SKM-1 treated with dmso at 0.1 percent for 144 hours (cell line): ENCODE measurements around the gene DNASE1L1.

ENCODE experiments used
- DNase-seq: peaks from one replicate; lab custom pipeline; 2025; ENCODE audit not compliant: unreplicated experiment; lab: John Stamatoyannopoulos, UW

Gene DNASE1L1

GRCh38 chrX:154436983-154437752 lies 28.1 kb upstream of the DNASE1L1 start, which contains the start of gene GDI1:
Gene GDI1, plus strand, starts transcription at chrX:154437154. Its CDS starts 101 bp downstream, at chrX:154437255.
- no peak for DNase-seq

GRCh38 chrX:154436374-154436982 lies 27.4 kb upstream of the DNASE1L1 start:
- no peak for DNase-seq

GRCh38 chrX:154435171-154435733 lies 26.2 kb upstream of the DNASE1L1 start:
- DNase-seq = no peak

- no peak for DNase-seq
Measured at GRCh38 chrX:154434394-154435168, 25.5 kb upstream of the DNASE1L1 start.

GRCh38 chrX:154433605-154434004 lies 24.6 kb upstream of the DNASE1L1 start:
- no peak for DNase-seq

GRCh38 chrX:154432210-154432609 lies 23.2 kb upstream of the DNASE1L1 start:
- DNase-seq = no peak

- DNase-seq = no peak
Measured at GRCh38 chrX:154431341-154431740, 22.3 kb upstream of the DNASE1L1 start.

- DNase-seq = peak; percentile 36
Measured at GRCh38 chrX:154430916-154431315, 21.9 kb upstream of the DNASE1L1 start.

- DNase-seq = peak; percentile 13
Measured at GRCh38 chrX:154430479-154430878, 21.4 kb upstream of the DNASE1L1 start.

- no peak for DNase-seq
Measured at GRCh38 chrX:154429711-154430110, 20.7 kb upstream of the DNASE1L1 start.

GRCh38 chrX:154428176-154429171 lies 19.4 kb upstream of the DNASE1L1 start, which contains the start of gene ATP6AP1:
Gene ATP6AP1, plus strand, starts transcription at chrX:154428677. Its CDS starts 16 bp downstream, at chrX:154428693.
- peak; percentile 83 for DNase-seq

- DNase-seq = no peak
Measured at GRCh38 chrX:154426916-154427770, 18.1 kb upstream of the DNASE1L1 start.

- DNase-seq = no peak
Measured at GRCh38 chrX:154420402-154420756, 11.3 kb upstream of the DNASE1L1 start.

- no peak for DNase-seq
Measured at GRCh38 chrX:154419688-154420401, 10.8 kb upstream of the DNASE1L1 start.

GRCh38 chrX:154419189-154419588 lies 10.1 kb upstream of the DNASE1L1 start:
- no peak for DNase-seq

- DNase-seq = no peak
Measured at GRCh38 chrX:154417157-154417556, 8.1 kb upstream of the DNASE1L1 start.

- no peak for DNase-seq
Measured at GRCh38 chrX:154413142-154413541, 4.1 kb upstream of the DNASE1L1 start.

- no peak for DNase-seq
Measured at GRCh38 chrX:154412468-154412867, 3.4 kb upstream of the DNASE1L1 start.

- no peak for DNase-seq
Measured at GRCh38 chrX:154411981-154412340, 2.9 kb upstream of the DNASE1L1 start.
